ENCODE measurements around the gene CD33.
A peak's percentile ranks its signal among the peaks of the same experiment; 100 is the strongest.

The CD33 gene

DNA sequence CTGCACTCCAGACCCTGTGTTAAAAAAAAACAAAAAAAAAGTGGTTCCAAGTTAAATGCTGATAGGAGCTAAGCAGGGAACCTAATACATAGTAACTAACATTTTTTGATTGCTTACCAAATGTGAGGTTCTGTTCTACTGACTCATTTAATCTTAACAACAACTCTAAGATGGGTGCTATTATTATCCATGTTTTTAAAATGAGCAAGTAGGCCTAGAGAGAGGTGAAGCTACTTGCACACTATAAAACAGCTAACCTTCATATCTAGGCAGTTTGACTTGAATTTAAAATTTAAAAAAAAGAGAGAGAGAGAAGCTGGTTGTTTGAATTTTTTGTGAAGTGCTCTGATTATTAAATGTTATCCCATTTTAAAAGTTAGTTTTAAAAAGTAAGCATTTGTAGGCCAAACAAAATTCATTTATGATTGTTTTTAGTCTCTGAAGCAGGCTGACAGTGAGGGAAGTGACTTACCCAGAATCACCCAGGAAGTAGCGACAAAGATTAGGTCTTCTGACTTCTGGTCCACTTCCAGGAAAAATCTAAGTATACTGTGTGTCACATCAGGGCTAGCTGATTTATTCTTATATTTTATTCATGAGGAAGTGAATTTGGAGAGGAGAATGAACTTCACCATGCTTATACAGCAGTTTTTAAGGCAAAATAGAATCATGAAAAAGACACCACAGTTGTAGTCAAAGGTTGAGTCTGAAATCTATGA lies 28.4 kb downstream of the CD33 start:
- no peak overlapping the region for H3K4me3 ChIP-seq (ENCODE audit: low read depth, low read length)
- in situ Hi-C loops (cut with HindIII; ENCODE audit: low sequenced_read_pairs): no loop called here
- DNase-seq (ENCODE audit: low read depth): no peak
- TF ChIP-seq, protein P1, sequence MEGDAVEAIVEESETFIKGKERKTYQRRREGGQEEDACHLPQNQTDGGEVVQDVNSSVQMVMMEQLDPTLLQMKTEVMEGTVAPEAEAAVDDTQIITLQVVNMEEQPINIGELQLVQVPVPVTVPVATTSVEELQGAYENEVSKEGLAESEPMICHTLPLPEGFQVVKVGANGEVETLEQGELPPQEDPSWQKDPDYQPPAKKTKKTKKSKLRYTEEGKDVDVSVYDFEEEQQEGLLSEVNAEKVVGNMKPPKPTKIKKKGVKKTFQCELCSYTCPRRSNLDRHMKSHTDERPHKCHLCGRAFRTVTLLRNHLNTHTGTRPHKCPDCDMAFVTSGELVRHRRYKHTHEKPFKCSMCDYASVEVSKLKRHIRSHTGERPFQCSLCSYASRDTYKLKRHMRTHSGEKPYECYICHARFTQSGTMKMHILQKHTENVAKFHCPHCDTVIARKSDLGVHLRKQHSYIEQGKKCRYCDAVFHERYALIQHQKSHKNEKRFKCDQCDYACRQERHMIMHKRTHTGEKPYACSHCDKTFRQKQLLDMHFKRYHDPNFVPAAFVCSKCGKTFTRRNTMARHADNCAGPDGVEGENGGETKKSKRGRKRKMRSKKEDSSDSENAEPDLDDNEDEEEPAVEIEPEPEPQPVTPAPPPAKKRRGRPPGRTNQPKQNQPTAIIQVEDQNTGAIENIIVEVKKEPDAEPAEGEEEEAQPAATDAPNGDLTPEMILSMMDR (IDR thresholded peaks at IDR 0.05; ENCODE audit: low read depth, low read length, missing control alignments): no peak

DNA sequence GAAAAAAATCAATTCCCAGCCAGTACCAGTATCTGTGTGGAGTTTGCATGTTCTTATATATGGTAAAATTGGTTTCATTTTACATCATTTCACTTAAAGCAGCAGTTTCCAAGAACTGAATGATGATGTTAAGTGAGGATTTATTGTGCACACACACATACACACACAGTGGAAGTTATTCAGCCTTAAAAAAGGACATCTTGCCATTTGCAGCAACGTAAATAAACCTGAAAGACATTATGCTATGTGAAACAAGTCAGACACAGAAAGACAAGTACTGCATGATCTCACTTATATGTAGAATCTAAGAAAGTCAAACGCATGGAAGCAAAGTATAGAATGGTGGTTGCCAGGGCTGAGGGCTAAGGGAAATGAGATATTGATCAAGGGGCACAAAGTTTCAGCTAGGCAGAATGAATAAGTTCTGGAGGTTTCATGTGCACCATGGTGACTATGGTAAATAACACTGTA lies 31.3 kb downstream of the CD33 start:
- in situ Hi-C loops (cut with HindIII; ENCODE audit: low sequenced_read_pairs): no loop called here
- TF ChIP-seq, protein P1 (IDR thresholded peaks at IDR 0.05; ENCODE audit: low read depth, low read length, missing control alignments): no peak
- DNase-seq (ENCODE audit: low read depth): no peak
- H3K4me3 ChIP-seq (ENCODE audit: low read depth, low read length): no peak overlapping the region

DNA sequence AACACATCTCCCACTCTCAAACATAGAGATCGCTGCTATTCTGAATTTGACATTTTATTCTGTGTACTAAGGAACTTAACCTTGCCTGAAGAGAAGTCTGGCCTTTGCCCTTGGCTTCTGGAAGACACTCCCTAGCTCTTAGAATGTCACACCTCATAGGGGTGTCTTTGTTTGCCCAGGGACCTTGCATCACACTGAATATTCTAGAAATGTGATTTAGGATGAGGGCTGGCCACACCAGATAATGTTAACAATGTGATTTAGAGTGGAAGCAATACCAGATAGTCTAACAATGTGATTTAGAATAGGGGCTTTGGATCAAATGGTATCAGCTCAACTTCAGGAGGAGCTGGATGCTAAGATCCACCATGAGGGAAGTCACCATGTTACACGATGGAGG lies 32.6 kb downstream of the CD33 start:
- in situ Hi-C loops (cut with HindIII; ENCODE audit: low sequenced_read_pairs): no loop called here
- H3K4me3 ChIP-seq (ENCODE audit: low read depth, low read length): no peak overlapping the region
- no peak for DNase-seq (ENCODE audit: low read depth)
- TF ChIP-seq, protein P1 (IDR thresholded peaks at IDR 0.05; ENCODE audit: low read depth, low read length, missing control alignments): no peak

DNA sequence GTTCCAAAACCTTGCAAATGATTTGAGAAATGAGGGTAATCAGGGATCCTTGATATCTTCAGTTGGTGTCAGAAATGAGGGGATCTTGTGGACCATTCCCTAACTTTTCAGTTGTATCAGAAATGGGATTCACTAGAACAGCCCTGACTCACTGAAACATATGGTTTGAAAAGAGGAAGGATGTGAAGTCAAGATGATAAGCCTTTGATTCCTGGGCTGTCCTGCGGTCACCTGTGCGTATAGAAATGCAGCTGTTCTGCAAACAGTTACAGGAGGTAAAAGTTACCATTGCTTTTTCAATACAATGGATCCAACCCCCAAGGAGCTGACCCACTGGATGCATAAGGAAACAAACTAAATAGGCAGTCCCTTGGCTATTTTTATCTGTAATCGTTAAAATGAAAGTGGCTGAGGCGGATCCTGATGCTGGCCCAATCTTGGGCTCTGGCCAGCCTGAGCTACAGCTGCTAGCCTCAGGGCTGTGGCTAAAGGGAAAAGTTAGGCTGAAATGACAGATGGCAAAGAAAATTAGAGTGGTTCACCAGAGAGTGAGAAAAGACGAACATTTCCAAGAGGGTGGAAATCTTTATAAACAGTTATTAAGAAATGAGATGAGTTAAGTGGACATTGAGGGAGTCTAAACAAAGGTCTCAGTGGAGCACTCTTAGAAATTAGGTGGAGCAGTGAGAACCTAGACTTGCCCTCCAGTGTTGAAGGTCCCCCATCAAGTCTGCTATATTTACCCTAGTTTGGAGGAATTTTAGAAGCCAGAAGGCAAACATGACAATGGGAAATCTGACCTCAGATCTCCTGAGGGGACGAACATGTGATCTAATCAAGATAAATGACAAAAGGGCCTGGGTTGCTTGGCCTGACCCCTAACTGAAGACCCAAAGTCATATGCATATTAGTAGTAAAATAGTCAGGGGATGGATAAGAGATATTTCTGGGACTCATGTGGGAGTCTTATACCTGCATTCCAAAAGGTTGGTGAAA lies 33.6 kb downstream of the CD33 start:
- no peak for DNase-seq (ENCODE audit: low read depth)
- no peak overlapping the region for H3K4me3 ChIP-seq (ENCODE audit: low read depth, low read length)
- in situ Hi-C loops (cut with HindIII; ENCODE audit: low sequenced_read_pairs): no loop called here
- TF ChIP-seq, protein P1 (IDR thresholded peaks at IDR 0.05; ENCODE audit: low read depth, low read length, missing control alignments): no peak

DNA sequence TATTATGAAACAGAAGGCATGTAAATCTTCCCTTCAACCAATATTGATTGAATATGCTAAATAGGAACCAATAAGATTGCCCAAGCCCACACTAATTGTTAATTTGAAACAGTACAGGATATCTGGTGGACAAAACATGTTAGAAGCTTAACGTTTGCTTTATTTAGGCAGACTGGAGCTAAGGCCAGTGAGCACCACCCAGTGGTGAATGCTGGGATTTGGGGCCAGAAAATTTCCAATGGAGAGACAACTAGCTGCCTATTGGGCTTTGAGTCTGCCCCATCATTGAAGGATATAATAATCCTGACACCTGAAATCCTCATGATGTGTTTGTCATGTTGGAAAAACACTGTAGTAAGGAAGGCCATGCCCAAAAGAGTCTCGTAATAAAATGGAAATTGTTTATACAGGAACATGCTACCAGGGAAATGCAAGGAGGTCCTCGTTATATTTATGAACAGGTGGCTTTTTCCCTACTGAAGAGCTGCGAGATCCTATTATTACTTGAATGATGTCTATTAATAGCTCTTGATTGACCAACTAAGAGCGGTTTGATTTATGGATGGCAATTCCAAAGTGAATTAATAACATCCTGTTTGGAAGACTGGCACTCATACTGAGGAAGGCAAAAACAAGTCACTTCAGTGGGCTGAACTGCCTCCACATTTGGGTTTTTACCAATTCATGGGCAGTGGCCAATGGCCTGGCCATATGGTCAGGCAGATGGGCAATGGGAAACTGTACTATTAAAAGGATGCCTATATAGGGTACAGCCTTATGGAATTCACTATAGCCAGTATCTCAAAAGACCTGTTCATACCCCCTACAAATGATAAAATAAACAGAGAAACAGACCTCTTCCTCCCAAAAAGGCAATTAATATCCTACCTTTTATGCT lies 34.7 kb downstream of the CD33 start:
- in situ Hi-C loops (cut with HindIII; ENCODE audit: low sequenced_read_pairs): no loop called here
- no peak for DNase-seq (ENCODE audit: low read depth)
- TF ChIP-seq, protein P1 (IDR thresholded peaks at IDR 0.05; ENCODE audit: low read depth, low read length, missing control alignments): peak; percentile 54

DNA sequence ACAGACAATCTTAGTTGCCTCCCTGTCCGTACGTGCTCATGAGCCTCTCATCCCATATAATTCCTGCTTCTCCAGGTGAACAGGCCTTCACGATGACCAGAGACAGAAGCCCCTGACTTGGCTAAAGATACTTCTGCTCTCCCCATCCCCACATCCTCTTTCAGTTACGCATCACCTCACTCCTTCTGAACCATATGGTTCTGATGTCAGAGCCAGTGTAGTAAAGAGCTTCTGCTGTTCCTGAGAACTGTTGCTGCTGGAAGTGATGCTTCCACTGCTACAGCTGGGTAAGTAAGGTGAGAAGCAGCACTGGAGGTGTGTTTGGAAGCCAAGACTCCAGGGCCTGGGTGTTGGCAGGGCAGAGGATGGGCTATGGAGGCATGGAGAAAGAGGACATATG lies 38.9 kb downstream of the CD33 start:
- no peak for DNase-seq (ENCODE audit: low read depth)
- in situ Hi-C loops (cut with HindIII; ENCODE audit: low sequenced_read_pairs): no loop called here
- TF ChIP-seq, protein P1 (IDR thresholded peaks at IDR 0.05; ENCODE audit: low read depth, low read length, missing control alignments): no peak
- no peak overlapping the region for H3K4me3 ChIP-seq (ENCODE audit: low read depth, low read length)

More for the DNA sequence above, 34.7 kb downstream of the CD33 start:
- no peak overlapping the region for H3K4me3 ChIP-seq (ENCODE audit: low read depth, low read length)

Data from astrocyte of the cerebellum (primary cell).